SK-N-SH treated with all-trans-retinoic acid at 6 μM for 48 hours (cell line): ENCODE measurements around the gene MAPK10.
A peak's percentile ranks its signal among the peaks of the same experiment; 100 is the strongest.

Source experiments
- ATAC-seq: fragments of 200-7000 bp; cut with Tn5 transposase; 3 replicates; pipeline ENCODE4 v1.9.1; 2020; ENCODE audit warnings: mild to moderate bottlenecking, moderate library complexity
- BACH2 ChIP-seq: fragments of 250-450 bp; sonication (Bioruptor Pico); IDR thresholded peaks from 2 replicates; pipeline ENCODE4 v1.9.0; 2021; ENCODE audit warnings: mild to moderate bottlenecking, borderline replicate concordance
- ESRRG ChIP-seq: fragments of 250-450 bp; sonication (Bioruptor Pico); IDR thresholded peaks from 2 replicates; pipeline ENCODE4 v1.6.1; 2021; ENCODE audit warnings: mild to moderate bottlenecking
- GLIS3 ChIP-seq: fragments of 250-450 bp; sonication (Bioruptor Pico); IDR thresholded peaks from 2 replicates; pipeline ENCODE4 v1.5.0; 2020; ENCODE audit warnings: mild to moderate bottlenecking, moderate library complexity
- ISL1 ChIP-seq: fragments of 250-450 bp; sonication (Bioruptor Pico); IDR thresholded peaks from 2 replicates; pipeline ENCODE4 v2.1.2; 2022; ENCODE audit warnings: mild to moderate bottlenecking, moderate library complexity
- OSR1 ChIP-seq: fragments of 250-450 bp; sonication (Bioruptor Pico); IDR thresholded peaks from 2 replicates; pipeline ENCODE4 v1.8.0; 2022; ENCODE audit warnings: moderate library complexity, mild to moderate bottlenecking, inconsistent platforms
- PPARA ChIP-seq: fragments of 250-450 bp; sonication (Bioruptor Pico); IDR thresholded peaks from 2 replicates; pipeline ENCODE4 v1.5.0; 2020; ENCODE audit warnings: mild to moderate bottlenecking, borderline replicate concordance
- SNAI2 ChIP-seq: fragments of 250-450 bp; sonication (Bioruptor Pico); IDR thresholded peaks from 2 replicates; pipeline ENCODE4 v1.5.0; 2020; ENCODE audit warnings: mild to moderate bottlenecking, moderate library complexity
- TCF4 ChIP-seq: fragments of 250-450 bp; sonication (Bioruptor Pico); IDR thresholded peaks from 2 replicates; pipeline ENCODE4 v1.8.0; 2021; ENCODE audit warnings: mild to moderate bottlenecking, moderate library complexity, borderline replicate concordance
- TOX ChIP-seq: fragments of 250-450 bp; sonication (Bioruptor Pico); IDR thresholded peaks from 2 replicates; pipeline ENCODE4 v1.8.0; 2021; ENCODE audit warnings: mild to moderate bottlenecking, moderate library complexity, borderline replicate concordance
- ZC3H10 ChIP-seq: fragments of 250-450 bp; sonication (Bioruptor Pico); IDR thresholded peaks from 2 replicates; pipeline ENCODE4 v1.5.1; 2021; ENCODE audit warnings: mild to moderate bottlenecking, moderate library complexity
- ZFP30 ChIP-seq: fragments of 450-650 bp; formaldehyde crosslinking; IDR thresholded peaks from 2 replicates; pipeline ENCODE4 v1.5.0; 2022; ENCODE audit warnings: mild to moderate bottlenecking, moderate library complexity
- ZNF565 ChIP-seq: fragments of 450-650 bp; formaldehyde crosslinking; conservative IDR thresholded peaks from 2 replicates; pipeline ENCODE4 v1.5.0; 2020; ENCODE audit warnings: low read depth, mild to moderate bottlenecking, moderate library complexity
- ZNF70 ChIP-seq: fragments of 450-650 bp; formaldehyde crosslinking; IDR thresholded peaks from 2 replicates; pipeline ENCODE4 v1.5.0; 2020; ENCODE audit warnings: mild to moderate bottlenecking, moderate library complexity
- ZNF8 ChIP-seq: fragments of 450-650 bp; formaldehyde crosslinking; IDR thresholded peaks from 2 replicates; pipeline ENCODE4 v1.5.0; 2020; ENCODE audit warnings: mild to moderate bottlenecking, moderate library complexity
- TF ChIP-seq, protein P1 (sequence below): fragments of 250-450 bp; sonication (Bioruptor Pico); IDR thresholded peaks from 2 replicates; pipeline ENCODE4 v1.8.0; 2020; ENCODE audit warnings: mild to moderate bottlenecking, moderate library complexity, borderline replicate concordance
- TF ChIP-seq, protein P2 (sequence below): fragments of 250-450 bp; sonication (Bioruptor Pico); IDR thresholded peaks from 2 replicates; pipeline ENCODE4 v1.5.0; 2020; ENCODE audit warnings: mild to moderate bottlenecking, moderate library complexity
- TF ChIP-seq, protein P3 (sequence below): fragments of 250-450 bp; sonication (Bioruptor Pico); IDR thresholded peaks from 2 replicates; pipeline ENCODE4 v1.5.1; 2020; ENCODE audit warnings: low read depth, mild to moderate bottlenecking, moderate library complexity
- TF ChIP-seq, protein P4 (sequence below): fragments of 250-450 bp; sonication (Bioruptor Pico); IDR thresholded peaks from 2 replicates; pipeline ENCODE4 v1.5.1; 2021; ENCODE audit warnings: mild to moderate bottlenecking, moderate library complexity
- TF ChIP-seq, protein P5 (sequence below): fragments of 250-450 bp; sonication (Bioruptor Pico); IDR thresholded peaks from 2 replicates; pipeline ENCODE4 v1.8.0; 2021; ENCODE audit warnings: low read depth, mild to moderate bottlenecking, moderate library complexity, borderline replicate concordance

MAPK10 gene

DNA sequence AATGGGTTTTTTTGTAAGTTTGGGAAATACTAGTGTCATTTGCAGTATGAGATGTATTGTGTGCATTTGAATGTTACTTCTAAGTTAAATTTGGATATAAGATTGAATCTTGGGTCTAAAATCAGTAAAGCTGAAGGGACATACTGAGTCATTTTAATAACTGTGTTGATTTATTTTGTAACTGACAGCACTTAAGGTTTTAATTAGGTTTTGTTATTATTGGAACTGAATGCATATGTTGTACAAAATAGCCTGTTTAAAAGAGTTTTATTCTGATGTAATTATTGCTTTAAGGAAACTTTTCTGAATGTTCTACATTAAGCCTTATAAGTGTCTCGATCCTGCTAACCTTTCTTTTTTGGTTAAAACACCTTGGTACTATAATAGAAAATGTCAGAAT is 396.6 kb downstream of the MAPK10 start:
- TF ChIP-seq OSR1 (CRISPR knock-in tag) (no peak), ZC3H10 (CRISPR knock-in tag) (no peak), ISL1 (peak; percentile 64; the same call in 1 of the 2 replicates)
- no peak for ATAC-seq

DNA sequence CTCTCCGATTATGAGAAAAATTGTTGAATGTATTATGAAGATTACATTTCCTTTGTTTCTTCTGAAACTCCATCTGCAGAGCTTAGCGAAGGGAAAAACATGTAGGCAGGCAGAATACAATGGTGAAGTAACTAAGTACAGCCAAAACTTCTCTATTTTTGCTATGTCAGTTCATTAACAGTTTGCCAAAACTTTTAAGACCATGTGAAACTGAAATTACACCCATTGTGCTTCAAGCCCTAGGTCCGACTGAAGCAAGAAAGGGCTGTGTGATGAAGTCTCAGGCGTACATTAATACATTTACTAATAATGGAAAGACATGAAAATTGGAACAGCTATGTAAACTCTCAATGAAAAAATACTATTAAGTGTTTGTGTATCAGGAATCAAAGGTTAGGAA is 398.0 kb downstream of the MAPK10 start:
- TF ChIP-seq, protein P1, sequence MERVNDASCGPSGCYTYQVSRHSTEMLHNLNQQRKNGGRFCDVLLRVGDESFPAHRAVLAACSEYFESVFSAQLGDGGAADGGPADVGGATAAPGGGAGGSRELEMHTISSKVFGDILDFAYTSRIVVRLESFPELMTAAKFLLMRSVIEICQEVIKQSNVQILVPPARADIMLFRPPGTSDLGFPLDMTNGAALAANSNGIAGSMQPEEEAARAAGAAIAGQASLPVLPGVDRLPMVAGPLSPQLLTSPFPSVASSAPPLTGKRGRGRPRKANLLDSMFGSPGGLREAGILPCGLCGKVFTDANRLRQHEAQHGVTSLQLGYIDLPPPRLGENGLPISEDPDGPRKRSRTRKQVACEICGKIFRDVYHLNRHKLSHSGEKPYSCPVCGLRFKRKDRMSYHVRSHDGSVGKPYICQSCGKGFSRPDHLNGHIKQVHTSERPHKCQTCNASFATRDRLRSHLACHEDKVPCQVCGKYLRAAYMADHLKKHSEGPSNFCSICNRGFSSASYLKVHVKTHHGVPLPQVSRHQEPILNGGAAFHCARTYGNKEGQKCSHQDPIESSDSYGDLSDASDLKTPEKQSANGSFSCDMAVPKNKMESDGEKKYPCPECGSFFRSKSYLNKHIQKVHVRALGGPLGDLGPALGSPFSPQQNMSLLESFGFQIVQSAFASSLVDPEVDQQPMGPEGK (CRISPR knock-in tag) = no peak
- TF ChIP-seq ISL1 = no peak
- no peak for TF ChIP-seq GLIS3 (CRISPR knock-in tag)
- TF ChIP-seq ZNF565 (CRISPR knock-in tag) = no peak
- TF ChIP-seq, protein P2, sequence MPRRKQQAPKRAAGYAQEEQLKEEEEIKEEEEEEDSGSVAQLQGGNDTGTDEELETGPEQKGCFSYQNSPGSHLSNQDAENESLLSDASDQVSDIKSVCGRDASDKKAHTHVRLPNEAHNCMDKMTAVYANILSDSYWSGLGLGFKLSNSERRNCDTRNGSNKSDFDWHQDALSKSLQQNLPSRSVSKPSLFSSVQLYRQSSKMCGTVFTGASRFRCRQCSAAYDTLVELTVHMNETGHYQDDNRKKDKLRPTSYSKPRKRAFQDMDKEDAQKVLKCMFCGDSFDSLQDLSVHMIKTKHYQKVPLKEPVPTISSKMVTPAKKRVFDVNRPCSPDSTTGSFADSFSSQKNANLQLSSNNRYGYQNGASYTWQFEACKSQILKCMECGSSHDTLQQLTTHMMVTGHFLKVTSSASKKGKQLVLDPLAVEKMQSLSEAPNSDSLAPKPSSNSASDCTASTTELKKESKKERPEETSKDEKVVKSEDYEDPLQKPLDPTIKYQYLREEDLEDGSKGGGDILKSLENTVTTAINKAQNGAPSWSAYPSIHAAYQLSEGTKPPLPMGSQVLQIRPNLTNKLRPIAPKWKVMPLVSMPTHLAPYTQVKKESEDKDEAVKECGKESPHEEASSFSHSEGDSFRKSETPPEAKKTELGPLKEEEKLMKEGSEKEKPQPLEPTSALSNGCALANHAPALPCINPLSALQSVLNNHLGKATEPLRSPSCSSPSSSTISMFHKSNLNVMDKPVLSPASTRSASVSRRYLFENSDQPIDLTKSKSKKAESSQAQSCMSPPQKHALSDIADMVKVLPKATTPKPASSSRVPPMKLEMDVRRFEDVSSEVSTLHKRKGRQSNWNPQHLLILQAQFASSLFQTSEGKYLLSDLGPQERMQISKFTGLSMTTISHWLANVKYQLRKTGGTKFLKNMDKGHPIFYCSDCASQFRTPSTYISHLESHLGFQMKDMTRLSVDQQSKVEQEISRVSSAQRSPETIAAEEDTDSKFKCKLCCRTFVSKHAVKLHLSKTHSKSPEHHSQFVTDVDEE (CRISPR knock-in tag) = no peak
- no peak for TF ChIP-seq SNAI2 (CRISPR knock-in tag)
- TF ChIP-seq ZNF70 (CRISPR knock-in tag) = no peak
- no peak for TF ChIP-seq TCF4
- TF ChIP-seq ZFP30 (CRISPR knock-in tag) = no peak
- TF ChIP-seq BACH2 (CRISPR knock-in tag) = no peak
- no peak for TF ChIP-seq ESRRG
- TF ChIP-seq, protein P3, sequence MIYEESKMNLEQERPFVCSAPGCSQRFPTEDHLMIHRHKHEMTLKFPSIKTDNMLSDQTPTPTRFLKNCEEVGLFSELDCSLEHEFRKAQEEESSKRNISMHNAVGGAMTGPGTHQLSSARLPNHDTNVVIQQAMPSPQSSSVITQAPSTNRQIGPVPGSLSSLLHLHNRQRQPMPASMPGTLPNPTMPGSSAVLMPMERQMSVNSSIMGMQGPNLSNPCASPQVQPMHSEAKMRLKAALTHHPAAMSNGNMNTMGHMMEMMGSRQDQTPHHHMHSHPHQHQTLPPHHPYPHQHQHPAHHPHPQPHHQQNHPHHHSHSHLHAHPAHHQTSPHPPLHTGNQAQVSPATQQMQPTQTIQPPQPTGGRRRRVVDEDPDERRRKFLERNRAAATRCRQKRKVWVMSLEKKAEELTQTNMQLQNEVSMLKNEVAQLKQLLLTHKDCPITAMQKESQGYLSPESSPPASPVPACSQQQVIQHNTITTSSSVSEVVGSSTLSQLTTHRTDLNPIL = no peak
- TF ChIP-seq, protein P4, sequence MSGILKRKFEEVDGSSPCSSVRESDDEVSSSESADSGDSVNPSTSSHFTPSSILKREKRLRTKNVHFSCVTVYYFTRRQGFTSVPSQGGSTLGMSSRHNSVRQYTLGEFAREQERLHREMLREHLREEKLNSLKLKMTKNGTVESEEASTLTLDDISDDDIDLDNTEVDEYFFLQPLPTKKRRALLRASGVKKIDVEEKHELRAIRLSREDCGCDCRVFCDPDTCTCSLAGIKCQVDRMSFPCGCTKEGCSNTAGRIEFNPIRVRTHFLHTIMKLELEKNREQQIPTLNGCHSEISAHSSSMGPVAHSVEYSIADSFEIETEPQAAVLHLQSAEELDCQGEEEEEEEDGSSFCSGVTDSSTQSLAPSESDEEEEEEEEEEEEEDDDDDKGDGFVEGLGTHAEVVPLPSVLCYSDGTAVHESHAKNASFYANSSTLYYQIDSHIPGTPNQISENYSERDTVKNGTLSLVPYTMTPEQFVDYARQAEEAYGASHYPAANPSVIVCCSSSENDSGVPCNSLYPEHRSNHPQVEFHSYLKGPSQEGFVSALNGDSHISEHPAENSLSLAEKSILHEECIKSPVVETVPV (CRISPR knock-in tag) = no peak
- TF ChIP-seq ZNF8 = no peak
- TF ChIP-seq PPARA (CRISPR knock-in tag) = no peak
- TF ChIP-seq OSR1 (CRISPR knock-in tag) = no peak

DNA sequence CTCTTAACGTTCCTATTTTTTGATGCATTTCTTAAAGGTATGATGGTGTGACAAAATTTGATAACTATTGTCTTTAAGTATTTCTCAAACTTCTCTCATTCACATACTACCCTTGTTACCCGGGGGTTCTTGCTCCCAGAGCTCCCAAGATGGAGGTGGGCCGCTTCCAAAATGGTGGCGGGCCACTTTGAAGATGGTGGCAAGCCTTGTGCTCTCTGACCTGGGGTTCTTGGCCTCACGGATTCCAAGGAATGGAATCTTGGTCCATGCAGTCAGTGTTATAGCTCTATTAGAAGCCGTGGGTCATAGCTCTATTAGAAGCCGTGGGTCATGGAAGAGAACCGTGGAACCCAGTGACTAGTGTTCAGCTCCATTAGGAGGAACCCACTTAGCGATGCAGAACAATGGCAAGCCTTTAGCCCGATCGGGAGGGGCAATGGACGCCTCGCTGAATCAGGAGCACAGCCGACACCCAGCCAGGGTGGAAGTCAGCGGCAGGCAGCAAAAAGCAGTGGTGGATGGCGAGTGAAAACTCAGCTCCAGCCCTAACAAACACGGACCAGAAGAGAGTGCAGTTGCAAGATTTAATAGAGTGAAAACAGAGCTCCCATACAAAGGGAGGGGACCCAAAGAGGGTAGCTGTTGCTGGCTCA is 403.4 kb downstream of the MAPK10 start:
- TF ChIP-seq, protein P1 (CRISPR knock-in tag) = no peak
- TF ChIP-seq, protein P3 = no peak
- no peak for TF ChIP-seq ESRRG
- TF ChIP-seq, protein P5, sequence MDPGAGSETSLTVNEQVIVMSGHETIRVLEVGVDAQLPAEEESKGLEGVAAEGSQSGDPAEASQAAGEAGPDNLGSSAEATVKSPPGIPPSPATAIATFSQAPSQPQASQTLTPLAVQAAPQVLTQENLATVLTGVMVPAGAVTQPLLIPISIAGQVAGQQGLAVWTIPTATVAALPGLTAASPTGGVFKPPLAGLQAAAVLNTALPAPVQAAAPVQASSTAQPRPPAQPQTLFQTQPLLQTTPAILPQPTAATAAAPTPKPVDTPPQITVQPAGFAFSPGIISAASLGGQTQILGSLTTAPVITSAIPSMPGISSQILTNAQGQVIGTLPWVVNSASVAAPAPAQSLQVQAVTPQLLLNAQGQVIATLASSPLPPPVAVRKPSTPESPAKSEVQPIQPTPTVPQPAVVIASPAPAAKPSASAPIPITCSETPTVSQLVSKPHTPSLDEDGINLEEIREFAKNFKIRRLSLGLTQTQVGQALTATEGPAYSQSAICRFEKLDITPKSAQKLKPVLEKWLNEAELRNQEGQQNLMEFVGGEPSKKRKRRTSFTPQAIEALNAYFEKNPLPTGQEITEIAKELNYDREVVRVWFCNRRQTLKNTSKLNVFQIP (CRISPR knock-in tag) = no peak
- TF ChIP-seq TOX = no peak
- TF ChIP-seq ZNF8 = no peak
- TF ChIP-seq, all 23 proteins: peak for 0
- no peak for ATAC-seq

More for the DNA sequence above, 398.0 kb downstream of the MAPK10 start:
- ATAC-seq = no peak
